Right renal pelvis (tissue), 4 donors: ENCODE data around the gene TBC1D22A. TPM values are rescaled to one million over a fixed set of nuclear protein-coding genes. Genes with fewer than 3 reads are reported as not detected.

Source experiments
- DNase-seq, 4 donors: peaks; one replicate each; pipeline ENCODE4 v3.0.0-alpha.2; 2013; ENCODE audit warnings: low read depth in 4 of 4, low spot score in 3 of 4, missing footprints in 1 of 4
- polyA plus RNA-seq, 4 donors: library from polyadenylated mRNA; unstranded; fragments of 120-200 nt; gene quantifications; one replicate each; pipeline ENCODE4 v1.2.1, GENCODE V29; 2013; ENCODE audit not compliant: insufficient read length in 4 of 4

Gene TBC1D22A
- polyA plus RNA-seq, 4 donors, result 17.8 to 19.7 (median 18.2) TPM

GRCh38 chr22:47034905-47035419, 272.5 kb downstream of the TBC1D22A start:
- no peak for DNase-seq

GRCh38 chr22:47035425-47035881, 273.0 kb downstream of the TBC1D22A start:
- no peak for DNase-seq

- DNase-seq, result no peak
Measured at GRCh38 chr22:47036352-47036751, 273.9 kb downstream of the TBC1D22A start.

GRCh38 chr22:47036936-47037485, 274.6 kb downstream of the TBC1D22A start:
- DNase-seq, result no peak

GRCh38 chr22:47038206-47038835, 275.9 kb downstream of the TBC1D22A start:
- DNase-seq, result no peak

GRCh38 chr22:47039356-47039755, 276.9 kb downstream of the TBC1D22A start:
- DNase-seq, result no peak

- DNase-seq, result no peak
Measured at GRCh38 chr22:47040486-47041270, 278.2 kb downstream of the TBC1D22A start.

GRCh38 chr22:47041271-47042115, 279.0 kb downstream of the TBC1D22A start:
- no peak for DNase-seq

- no peak for DNase-seq
Measured at GRCh38 chr22:47042116-47042825, 279.8 kb downstream of the TBC1D22A start.

GRCh38 chr22:47042861-47043496, 280.5 kb downstream of the TBC1D22A start:
- DNase-seq, result no peak

GRCh38 chr22:47043835-47044721, 281.6 kb downstream of the TBC1D22A start:
- peak in 2 of 4 donors; percentile 50 to 58 for DNase-seq

- DNase-seq, result no peak
Measured at GRCh38 chr22:47044722-47045535, 282.5 kb downstream of the TBC1D22A start.

- DNase-seq, result no peak
Measured at GRCh38 chr22:47045691-47046410, 283.4 kb downstream of the TBC1D22A start.

GRCh38 chr22:47046411-47047065, 284.1 kb downstream of the TBC1D22A start:
- DNase-seq, result no peak

GRCh38 chr22:47047321-47048122, 285.1 kb downstream of the TBC1D22A start:
- DNase-seq, result no peak
